Lung microvascular endothelial cell (primary cell): ENCODE results near the gene POLR1E. TPM values are rescaled to one million over a fixed set of nuclear protein-coding genes. Genes with fewer than 3 reads are reported as not detected.
"Not testable (repeated sequence)": the region's sequence is repeated elsewhere in the genome, so short reads cannot be mapped to it uniquely, and the experiment has no call there.

Experiments
- DNase-seq, 2 donors: peaks; one replicate each; pipeline versions ENCODE4 v3.0.0 to v3.0.0-alpha.2; 2010; ENCODE audit warnings: low read depth in 2 of 2
- total RNA-seq: library from RNA; depleted of rRNA; stranded (reverse); fragments of >200 nt; gene quantifications from 2 replicates; pipeline ENCODE4 v1.2.1, GENCODE V29; 2014

Gene POLR1E
- total RNA-seq, 1 donor from 2014 or later, result 10.5 TPM

DNA sequence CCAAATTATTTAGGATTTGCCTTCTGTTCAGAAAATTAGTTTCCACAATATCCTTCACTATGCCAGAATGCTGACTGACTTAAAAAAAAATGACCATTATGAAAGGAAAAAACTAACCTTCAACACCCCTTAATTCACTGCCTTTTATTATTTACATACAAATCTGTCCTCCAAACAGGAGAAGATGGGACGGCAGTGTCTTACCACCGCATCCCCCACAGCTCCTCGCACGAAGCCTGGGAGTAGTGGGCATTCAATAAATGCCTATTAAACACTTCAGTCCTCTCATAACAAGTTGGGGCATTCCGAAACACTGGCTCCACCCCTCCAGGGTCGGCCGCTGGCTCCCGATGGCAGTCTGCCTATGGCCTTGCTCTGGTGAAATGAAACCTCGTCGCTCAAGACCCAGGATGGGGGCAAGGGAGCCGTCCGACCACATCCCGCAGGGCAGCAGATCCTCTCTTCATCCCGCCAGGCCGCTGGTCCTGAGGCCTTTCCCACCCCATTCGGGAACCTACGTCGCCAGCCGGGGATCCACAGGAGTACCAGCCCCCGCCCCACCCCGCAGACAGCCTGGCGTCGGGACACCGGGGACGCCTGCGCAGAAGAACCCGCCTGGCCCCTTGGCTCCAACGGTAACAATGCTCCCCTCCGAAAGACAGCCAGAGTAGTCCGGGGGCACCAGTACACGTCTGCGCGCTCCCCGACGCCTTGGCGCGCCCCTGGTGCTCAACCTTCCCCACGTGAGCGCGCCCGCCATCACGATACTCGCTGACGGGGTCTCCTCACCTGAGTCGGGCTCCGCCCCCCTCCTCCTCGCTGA is 21.1 kb upstream of the POLR1E start:
- DNase-seq, result peak; percentile 81 to 87

DNA sequence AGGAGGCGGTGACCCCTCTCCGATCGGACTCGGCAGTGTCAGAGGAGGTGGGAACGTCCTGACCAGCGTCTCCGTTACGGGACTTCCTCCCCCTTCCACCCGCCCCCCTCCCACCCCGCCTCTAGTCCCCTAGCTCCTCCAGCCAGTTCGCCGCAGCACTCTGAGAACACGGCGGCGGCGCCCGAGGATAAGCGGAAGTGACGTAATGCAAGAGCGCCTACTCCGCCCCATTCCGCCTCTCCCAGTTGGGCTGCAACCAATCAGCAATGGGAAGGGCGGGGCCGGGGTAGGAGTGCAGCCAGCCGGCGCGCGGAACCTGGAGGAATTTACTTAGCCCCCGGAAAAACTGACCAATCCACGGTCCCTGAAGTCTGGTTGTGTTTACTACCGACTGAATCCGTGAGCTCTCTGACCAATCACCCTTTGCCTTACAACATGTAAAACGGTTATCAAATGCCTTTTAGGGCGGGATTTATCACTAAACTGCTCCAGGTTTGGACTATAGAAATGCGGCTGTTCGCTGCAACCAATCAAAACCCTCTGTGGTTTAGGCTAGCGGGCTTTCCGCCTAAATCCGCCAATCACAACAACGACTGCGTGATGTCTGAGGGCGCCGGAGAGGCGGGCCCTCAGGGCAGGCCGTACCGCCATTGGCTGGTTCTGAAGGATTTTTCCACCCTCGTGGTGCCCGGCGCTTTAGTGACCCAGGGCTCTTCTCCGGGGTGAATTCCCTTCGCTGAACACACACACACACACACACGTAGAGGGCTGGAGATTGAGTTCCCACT is 20.3 kb upstream of the POLR1E start, which contains the start of gene ZBTB5:
Gene ZBTB5 (minus strand): TSS at position 202 of the 788 bp plus-strand sequence. CDS start 22,899 bp downstream, outside the sequence.
- DNase-seq, result peak; percentile 99 to 100

DNA sequence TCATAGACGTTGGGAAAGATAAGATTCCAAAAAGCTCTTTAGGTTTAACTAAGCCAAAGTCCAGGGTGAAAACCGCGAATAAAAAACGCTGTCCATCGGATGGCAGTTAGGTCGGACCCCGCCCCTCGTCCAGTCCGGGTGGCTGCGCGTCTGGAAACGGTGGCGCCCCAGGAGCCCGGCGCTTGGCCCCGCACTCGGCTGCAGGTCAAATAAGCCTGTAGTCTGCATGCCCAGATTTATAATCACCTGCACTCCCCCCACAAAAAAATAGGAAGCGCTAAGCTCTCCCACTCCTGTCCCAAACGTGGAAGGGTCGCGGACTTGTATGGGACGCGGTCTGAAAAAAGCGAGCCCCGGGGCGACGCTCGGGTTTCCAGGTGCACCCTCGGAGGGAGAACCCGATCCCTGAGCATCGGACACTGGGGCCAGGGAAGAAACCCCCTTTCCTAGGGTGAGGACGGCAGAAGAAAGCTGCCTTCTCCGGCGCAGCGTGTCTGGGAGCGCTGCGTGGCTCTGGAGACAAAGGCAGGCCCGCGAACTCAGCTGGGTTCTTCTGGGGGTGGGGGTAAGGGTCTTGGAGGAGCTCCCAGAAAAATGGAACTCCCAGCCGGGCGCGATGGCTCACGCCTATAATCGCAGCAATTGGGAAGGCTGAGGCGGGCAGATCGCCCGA is 19.6 kb upstream of the POLR1E start:
- peak; percentile 44 to 86 for DNase-seq

GRCh38 chr9:37467530-37467929 is 18.2 kb upstream of the POLR1E start:
- DNase-seq, result not testable (repeated sequence)

- DNase-seq, result no peak
Observed at GRCh38 chr9:37468620-37469019, 17.1 kb upstream of the POLR1E start.

DNA sequence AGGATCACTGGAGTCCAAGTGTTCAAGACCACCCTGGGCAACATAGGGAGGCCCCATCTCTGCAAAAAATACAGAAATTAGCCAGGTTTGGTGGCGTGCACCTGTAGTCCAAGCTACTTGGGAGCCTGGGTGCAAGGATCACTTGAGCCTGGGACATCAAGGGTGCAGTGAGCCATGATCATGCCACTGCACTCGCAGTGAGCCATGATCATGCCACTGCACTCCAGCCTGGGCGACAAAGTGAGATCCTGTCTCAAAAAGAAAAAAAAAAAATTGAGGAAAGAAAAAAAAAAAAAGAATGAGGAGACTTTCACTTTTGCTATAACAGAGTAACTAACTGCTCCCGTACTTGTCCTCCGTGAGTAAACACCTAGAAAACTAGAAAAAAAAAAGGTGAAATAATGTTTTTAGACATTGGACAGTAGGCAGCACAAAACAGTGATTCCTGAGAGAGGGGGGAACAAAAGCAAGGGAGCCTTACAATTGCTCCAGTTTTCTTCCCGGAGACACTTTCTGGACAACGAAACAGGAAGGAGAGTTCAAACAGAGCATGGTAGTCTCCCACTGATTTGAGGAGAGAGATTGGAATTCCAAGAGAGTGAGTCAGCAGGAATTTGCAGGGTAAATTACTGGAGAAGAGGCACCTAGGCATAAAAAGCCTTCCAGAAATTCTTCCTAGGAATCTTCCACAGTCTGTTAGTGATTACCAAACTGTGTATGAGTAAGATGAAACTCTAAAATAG is 13.6 kb upstream of the POLR1E start:
- DNase-seq, result peak in 1 of 2 donors; percentile 90

DNA sequence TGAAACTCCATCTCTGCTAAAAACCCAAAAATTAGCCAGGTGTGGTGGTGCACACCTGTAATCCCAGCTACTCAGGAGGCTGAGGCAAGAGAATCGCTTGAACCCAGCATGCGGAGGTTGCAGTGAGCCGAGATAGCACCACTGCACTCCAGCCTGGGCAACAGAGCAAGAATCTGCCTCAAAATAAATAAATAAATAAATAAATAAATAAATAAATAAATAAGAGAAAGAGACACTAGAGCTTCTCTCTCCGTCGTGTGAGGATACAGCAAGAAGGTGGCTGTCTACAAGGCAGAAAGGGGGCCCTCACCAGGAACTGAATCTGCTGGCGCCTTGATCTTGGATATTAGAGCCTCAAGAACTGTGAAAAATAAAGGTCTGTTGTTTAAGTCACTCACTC is 11.8 kb upstream of the POLR1E start:
- DNase-seq, result not testable (repeated sequence)

DNA sequence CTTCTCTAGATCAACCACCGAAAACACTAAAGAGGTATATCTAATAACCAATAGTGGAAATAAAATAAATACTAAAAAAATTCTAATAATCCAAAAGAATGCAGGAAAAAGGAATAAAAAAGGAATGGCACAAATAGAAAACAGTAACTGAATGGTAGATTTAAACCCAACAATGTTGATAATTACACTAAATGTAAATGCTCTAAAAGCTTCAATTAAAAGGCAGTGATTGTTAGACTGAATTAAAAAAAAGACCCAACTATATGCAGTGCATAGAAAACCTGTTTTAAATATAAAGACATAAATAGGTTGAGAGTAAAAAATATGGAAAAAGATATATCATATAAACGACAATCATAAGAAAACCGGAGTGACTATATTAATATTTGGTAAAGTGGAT is 11.3 kb upstream of the POLR1E start:
- DNase-seq, result no peak

GRCh38 chr9:37476930-37477329 is 8.8 kb upstream of the POLR1E start:
- DNase-seq, result no peak

DNA sequence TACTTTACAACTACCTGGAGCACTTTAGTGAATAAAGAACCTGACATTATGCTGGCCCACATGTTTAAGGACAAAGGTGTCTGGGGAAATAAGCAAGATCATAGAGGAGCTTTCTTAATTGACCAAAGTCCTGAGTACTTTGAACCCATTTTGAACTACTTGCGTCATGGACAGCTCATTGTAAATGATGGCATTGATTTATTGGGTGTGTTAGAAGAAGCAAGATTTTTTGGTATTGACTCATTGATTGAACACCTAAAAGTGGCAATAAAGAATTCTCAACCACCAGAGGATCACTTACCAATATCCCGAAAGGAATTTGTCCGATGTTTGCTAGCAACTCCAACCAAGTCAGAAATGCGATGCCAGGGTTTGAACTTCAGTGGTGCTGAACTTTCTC is 8.3 kb upstream of the POLR1E start:
- DNase-seq, result not testable (repeated sequence)

- DNase-seq, result not testable (repeated sequence)
Observed at GRCh38 chr9:37477987-37478619, 7.6 kb upstream of the POLR1E start.

DNA sequence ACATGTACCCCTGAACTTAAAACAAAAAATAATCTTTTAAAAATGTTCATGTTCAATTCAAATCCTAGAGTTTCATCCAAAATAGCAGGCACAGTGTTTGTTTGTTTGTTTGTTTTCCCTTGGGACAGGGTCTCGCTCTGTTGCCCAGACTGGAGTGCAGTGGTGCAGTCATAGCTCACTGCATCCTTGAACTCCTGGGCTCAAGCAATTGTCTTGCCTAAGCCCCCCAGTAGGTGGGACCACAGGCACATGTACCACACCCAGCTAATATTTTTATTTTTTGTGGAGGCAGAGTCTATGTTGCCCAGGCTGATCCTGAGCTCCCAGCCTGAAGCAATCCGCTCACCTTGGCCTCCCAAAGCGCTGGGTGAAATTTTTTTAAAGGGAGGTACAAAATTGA is 5.0 kb upstream of the POLR1E start:
- DNase-seq, result no peak

GRCh38 chr9:37486256-37486615 is 488 bp downstream of the POLR1E start:
- no peak for DNase-seq

DNA sequence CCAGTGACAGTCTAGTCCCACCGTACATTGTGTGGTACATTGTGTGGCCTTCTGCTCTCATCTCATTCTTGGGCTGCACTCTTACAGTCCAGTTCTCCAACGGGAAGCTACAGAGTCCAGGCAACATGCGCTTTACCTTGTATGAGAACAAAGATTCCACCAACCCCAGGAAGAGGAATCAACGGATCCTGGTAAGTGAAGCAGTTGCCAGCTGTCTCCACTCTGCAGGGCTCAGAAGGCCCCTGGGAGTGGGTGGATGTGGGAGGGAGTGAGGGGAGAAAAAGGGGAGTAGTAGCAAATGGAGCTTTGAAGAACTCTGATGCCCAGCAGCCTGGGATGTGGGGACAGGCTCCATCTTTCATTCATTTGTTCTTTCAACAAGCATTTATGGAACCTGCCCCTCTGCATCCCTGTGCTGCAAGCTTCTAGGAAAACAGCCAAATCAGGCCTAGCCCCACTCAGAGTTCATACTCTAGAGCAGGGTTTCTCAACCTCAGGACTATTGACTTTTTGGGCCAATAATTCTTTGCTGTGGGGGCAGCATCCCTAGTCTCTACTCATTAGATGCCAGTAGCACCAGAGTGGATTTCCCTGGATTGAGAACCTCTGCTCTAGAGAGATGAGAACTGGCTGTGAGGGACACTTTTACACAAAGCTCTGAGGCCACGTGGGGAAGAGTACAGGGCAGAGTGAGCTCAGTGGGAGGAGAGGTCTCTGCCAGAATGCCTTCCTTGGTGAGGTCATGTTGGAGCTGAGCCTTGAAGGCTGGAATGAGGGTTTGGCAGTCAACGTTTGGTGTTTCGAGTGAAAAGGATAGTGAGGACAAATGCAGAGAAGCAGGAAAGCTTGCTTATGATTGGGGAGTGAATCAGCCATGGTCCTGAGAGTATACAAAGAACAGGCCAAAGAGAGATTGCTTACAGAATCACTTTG is 1.1 kb downstream of the POLR1E start:
- peak in 1 of 2 donors; percentile 62 for DNase-seq

GRCh38 chr9:37491939-37492338 is 6.2 kb downstream of the POLR1E start:
- DNase-seq, result no peak

GRCh38 chr9:37495571-37495970 is 9.8 kb downstream of the POLR1E start:
- DNase-seq, result no peak

DNA sequence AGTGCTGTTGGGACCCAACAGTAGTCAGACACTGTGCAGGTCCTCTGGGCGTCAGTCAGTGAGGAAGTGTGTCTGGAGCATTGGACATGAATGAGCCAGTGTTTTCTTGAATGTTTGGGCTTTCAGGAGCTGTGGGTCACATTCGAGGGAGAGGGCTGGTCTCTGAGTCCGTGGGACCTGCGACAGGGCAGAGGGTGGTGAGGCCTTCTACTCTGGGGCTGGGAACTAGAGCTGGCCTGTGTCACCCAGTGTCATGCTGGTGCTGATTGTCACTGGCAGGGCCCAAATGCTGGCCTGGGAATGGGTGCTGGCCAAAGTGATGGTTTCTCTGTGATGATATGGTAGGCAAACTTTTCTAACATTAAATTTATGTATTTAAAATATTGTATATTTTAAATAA is 10.3 kb downstream of the POLR1E start:
- no peak for DNase-seq

- no peak for DNase-seq
Observed at GRCh38 chr9:37497320-37497719, 11.6 kb downstream of the POLR1E start.

DNA sequence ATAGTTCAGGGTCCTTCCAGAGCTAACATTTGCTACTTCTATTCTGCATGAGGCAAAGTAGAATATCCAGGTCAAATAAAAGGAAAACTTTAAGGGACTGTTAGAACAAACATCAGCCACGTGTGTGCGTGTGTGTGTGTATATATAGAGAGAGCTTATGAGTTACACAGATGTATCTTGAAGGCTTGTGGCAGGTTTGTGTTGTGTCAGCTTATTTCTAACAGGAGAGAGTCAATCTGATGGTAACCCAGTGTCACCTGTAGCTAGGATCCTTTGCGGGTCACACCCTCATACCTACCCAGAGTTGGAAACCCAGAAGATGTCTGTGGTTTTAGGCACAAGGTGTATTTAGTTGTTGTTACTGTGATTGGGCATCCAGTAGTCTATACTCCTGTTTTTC is 12.7 kb downstream of the POLR1E start:
- DNase-seq, result no peak

DNA sequence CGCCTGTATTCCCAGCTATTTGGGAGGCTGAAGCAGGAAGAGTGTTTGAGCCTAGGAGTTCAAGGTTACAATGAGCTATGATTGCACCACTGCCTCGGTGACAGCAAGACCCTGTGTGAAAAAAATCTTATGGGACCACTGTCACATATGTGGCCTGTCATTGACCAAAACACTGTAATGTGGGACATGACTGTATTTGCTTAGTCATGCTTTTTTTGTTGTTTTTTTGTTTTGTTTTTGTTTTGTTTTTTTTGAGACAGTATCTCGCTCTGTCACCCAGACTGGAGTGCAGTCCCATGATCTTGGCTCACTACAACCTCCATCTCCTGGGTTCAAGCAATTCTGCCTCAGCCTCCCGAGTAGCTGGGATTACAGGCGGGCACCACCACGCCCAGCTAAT is 13.5 kb downstream of the POLR1E start:
- no peak for DNase-seq
